Measurements from ENCODE around the gene RYR3. TPM values are rescaled to one million over a fixed set of nuclear protein-coding genes. Genes with fewer than 3 reads are reported as not detected.

Gene RYR3
- total and polyA plus RNA-seq, 2 of the 13 experiments (the other 11 are each of a cell fraction or from before 2014, with no cell fraction given) = not detected

GRCh38 chr15:33515121-33515520 is 204.4 kb downstream of the RYR3 start:
- H3K36me3 ChIP-seq (replicated peaks in 1 of 2; ENCODE audit: control insufficient read depth in 1 of 2, insufficient read depth in 2 of 2, low read length in 2 of 2) = no peaks in the 10 kb centered on the region
- in situ Hi-C loops (cut with HindIII; ENCODE audit: extremely low pct_ligation_motif_present, low pct_unique_long_range_greater_than_20kb) = no loop called here
- no peaks in the 10 kb centered on the region for H3K9me3 ChIP-seq (ENCODE audit: low read length)
- DNase-seq (ENCODE audit: low spot score) (no peak), ATAC-seq (no peak), FAIRE-seq (no peak)
- H3K4me2 ChIP-seq (ENCODE audit: low read depth, low read length) = no peak overlapping the region
- TF ChIP-seq ZNF850 (CRISPR knock-in tag; conservative IDR thresholded peaks at IDR 0.05) = no peak
- TF ChIP-seq HES4 (CRISPR knock-in tag; IDR thresholded peaks at IDR 0.05; ENCODE audit: borderline replicate concordance) = no peak
- no peak for TF ChIP-seq ZNF143 (CRISPR knock-in tag; IDR thresholded peaks at IDR 0.05)
- TF ChIP-seq ETV6 (CRISPR knock-in tag; conservative IDR thresholded peaks at IDR 0.05) = no peak
- no peak for TF ChIP-seq DRAP1 (CRISPR knock-in tag; IDR thresholded peaks at IDR 0.05)
- no peak for TF ChIP-seq SOX5 (CRISPR knock-in tag; IDR thresholded peaks at IDR 0.05; ENCODE audit: borderline replicate concordance)
- no peak for TF ChIP-seq THAP8 (CRISPR knock-in tag; IDR thresholded peaks at IDR 0.05; ENCODE audit: borderline replicate concordance)
- TF ChIP-seq ZSCAN9 (CRISPR knock-in tag; IDR thresholded peaks at IDR 0.05; ENCODE audit: borderline replicate concordance) = no peak
- TF ChIP-seq ZSCAN22 (CRISPR knock-in tag; IDR thresholded peaks at IDR 0.05) = no peak
- TF ChIP-seq RFXANK (CRISPR knock-in tag; IDR thresholded peaks at IDR 0.05) = no peak
- no peak for TF ChIP-seq THAP11 (CRISPR knock-in tag; IDR thresholded peaks at IDR 0.05)
- no peak for TF ChIP-seq ZNF891 (CRISPR knock-in tag; IDR thresholded peaks at IDR 0.05)
- no peak for TF ChIP-seq ISX (CRISPR knock-in tag; conservative IDR thresholded peaks at IDR 0.05)
- TF ChIP-seq STAT6 (CRISPR knock-in tag; IDR thresholded peaks at IDR 0.05; ENCODE audit: borderline replicate concordance) = no peak
- no peak for TF ChIP-seq KDM2A (CRISPR knock-in tag; IDR thresholded peaks at IDR 0.05; ENCODE audit: borderline replicate concordance, low read depth)
- ChIA-PET POLR2A (no interaction called here), CTCF (ENCODE audit: low intra/inter-chr PET ratio, low total read pairs) (no interaction called here)
- no peak overlapping the region for H3K9ac ChIP-seq (ENCODE audit: insufficient read depth, low read depth, low read length)
- H2AFZ ChIP-seq (ENCODE audit: low read length) = no peak overlapping the region
- 0% methylated on average over 2 of the region's 2 CpGs for WGBS (ENCODE audit: low lambda C conversion rate)
- H3K27me3 ChIP-seq (ENCODE audit: control insufficient read depth in 1 of 2, insufficient read depth in 2 of 2, low read length in 2 of 2) = peaks cover 0 to 4% of the 10 kb centered on the region in 2 experiments; a peak in 2 of 5 replicates
- BruUV-seq (replicated peaks) = no TSS peak
- no peaks in the 10 kb centered on the region for H3K4me1 ChIP-seq (ENCODE audit: insufficient read depth, low read length)
- no peak overlapping the region for H3K4me3 ChIP-seq (replicated peaks in 1 of 3; ENCODE audit: insufficient read depth in 1 of 3, low read depth in 2 of 3, low read length in 3 of 3)
- no peak overlapping the region for H3K27ac ChIP-seq (ENCODE audit: extremely low read length, insufficient read depth, low read length)
- intact Hi-C loops (cut with micrococcal nuclease; ENCODE audit: unreplicated experiment) = no loop called here
- H3K79me2 ChIP-seq (ENCODE audit: insufficient read depth, low read length) = no peaks in the 10 kb centered on the region
- H4K20me1 ChIP-seq (ENCODE audit: insufficient read depth, low read length) = no peaks in the 10 kb centered on the region

All from HepG2 (cell line).